B cell (primary cell): ENCODE measurements around the gene MT1M.

ENCODE experiments used
- EZH2 ChIP-seq: IDR thresholded peaks from 2 replicates; pipeline ENCODE4 v1.6.1; 2012; ENCODE audit warnings: borderline replicate concordance, low read depth, mild to moderate bottlenecking, moderate library complexity, low read length; ENCODE audit not compliant: insufficient read depth, poor library complexity, severe bottlenecking
- TF ChIP-seq, protein P1 (sequence below): fragments of 200-600 bp; IDR thresholded peaks from one replicate; pipeline ENCODE4 v1.8.0; 2022; ENCODE audit warnings: antibody characterized with exemption, mild to moderate bottlenecking

DNA sequence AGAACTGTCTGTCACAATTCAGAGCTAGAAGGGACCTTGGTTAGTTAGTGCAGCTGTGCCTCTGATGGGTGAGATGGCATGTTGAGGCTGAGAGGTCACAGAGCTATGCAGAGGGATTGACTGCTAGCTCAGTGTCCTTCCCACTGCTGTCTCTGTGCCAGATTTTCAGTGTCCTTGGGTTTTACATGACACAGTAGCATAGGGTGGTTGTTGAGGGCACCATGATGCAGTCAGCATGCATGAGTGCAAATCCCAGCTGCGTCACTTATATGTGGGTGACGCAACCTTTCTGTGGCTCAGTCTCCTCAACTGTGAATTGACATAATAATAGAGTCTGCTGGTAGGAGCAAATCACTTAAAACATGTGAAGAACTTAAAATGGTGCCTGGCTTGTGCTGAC, 8.7 kb downstream of the MT1M start:
- TF ChIP-seq EZH2: no peak
- TF ChIP-seq, protein P1, sequence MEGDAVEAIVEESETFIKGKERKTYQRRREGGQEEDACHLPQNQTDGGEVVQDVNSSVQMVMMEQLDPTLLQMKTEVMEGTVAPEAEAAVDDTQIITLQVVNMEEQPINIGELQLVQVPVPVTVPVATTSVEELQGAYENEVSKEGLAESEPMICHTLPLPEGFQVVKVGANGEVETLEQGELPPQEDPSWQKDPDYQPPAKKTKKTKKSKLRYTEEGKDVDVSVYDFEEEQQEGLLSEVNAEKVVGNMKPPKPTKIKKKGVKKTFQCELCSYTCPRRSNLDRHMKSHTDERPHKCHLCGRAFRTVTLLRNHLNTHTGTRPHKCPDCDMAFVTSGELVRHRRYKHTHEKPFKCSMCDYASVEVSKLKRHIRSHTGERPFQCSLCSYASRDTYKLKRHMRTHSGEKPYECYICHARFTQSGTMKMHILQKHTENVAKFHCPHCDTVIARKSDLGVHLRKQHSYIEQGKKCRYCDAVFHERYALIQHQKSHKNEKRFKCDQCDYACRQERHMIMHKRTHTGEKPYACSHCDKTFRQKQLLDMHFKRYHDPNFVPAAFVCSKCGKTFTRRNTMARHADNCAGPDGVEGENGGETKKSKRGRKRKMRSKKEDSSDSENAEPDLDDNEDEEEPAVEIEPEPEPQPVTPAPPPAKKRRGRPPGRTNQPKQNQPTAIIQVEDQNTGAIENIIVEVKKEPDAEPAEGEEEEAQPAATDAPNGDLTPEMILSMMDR: no peak
